Pons (tissue), 1 donor: ENCODE data around the gene SLC35B2.

Experiments used
- DNase-seq: peaks from one replicate; pipeline ENCODE4 v3.0.0-alpha.2; 2016; ENCODE audit warnings: low spot score

SLC35B2 gene

GRCh38 chr6:44267252-44267651 is 9.9 kb upstream of the SLC35B2 start:
- DNase-seq: no peak

DNA sequence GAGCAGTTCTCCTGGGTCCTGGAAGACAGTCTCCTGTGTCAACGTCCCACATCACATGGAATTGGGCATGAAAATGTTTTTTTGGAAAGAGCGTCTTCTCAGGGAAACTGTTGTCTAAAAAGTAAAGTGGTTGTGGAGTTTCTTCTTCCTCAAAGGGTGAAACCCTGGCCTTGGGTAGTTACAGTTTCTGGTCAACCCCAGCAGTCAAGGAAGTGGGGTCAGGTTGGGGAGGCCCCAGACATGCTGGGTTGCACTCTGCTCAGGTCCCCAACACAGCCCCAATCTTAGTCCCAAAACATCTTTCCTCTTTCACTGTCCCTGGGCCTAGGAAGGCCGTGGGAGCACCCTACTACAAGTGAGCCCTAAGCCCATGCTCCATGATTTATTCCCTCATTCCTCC is 9.0 kb upstream of the SLC35B2 start:
- DNase-seq: no peak

- DNase-seq: no peak
Observed at GRCh38 chr6:44265722-44266233, 8.4 kb upstream of the SLC35B2 start.

DNA sequence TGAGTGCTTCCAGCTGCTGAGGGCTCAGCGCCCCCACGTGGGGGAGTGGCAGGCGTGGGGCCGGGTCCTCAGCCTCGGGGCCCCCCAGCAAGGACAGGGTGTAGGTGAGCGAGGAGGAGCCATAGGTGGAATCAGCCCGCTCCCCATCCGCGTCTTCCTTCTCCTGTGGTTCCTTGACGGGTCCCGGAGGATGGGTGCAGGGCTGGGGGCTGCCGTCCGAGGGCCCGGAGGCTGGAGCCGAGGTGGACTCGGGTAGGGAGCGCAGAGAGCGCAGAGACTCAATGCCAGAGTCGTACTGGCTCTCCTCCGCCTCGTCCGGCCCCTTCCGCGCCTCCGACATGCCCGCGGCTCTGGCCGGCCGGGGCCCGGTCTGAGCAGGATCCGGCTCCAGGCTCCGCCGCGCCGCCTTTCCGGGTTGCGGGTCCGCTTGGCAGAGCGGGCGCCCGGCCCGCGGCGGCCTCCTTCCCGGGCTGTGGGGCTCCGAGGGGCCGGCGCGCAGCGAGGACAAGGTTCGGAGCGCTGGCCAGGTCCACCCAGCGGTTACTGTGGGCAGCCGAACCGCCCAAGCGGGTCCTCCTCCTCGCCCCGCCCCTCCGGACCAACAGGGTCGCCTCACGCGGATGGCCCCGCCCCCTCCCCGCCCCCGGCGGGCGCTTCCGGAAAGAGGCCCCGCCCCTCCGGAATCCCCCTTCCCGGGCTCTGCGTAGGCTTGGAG is 7.8 kb upstream of the SLC35B2 start, which contains the start of gene NFKBIE:
Gene NFKBIE (minus strand): TSS at position 545 of the 715 bp plus-strand sequence. CDS start 205 bp downstream, at position 340.
- DNase-seq: peak; percentile 87

DNA sequence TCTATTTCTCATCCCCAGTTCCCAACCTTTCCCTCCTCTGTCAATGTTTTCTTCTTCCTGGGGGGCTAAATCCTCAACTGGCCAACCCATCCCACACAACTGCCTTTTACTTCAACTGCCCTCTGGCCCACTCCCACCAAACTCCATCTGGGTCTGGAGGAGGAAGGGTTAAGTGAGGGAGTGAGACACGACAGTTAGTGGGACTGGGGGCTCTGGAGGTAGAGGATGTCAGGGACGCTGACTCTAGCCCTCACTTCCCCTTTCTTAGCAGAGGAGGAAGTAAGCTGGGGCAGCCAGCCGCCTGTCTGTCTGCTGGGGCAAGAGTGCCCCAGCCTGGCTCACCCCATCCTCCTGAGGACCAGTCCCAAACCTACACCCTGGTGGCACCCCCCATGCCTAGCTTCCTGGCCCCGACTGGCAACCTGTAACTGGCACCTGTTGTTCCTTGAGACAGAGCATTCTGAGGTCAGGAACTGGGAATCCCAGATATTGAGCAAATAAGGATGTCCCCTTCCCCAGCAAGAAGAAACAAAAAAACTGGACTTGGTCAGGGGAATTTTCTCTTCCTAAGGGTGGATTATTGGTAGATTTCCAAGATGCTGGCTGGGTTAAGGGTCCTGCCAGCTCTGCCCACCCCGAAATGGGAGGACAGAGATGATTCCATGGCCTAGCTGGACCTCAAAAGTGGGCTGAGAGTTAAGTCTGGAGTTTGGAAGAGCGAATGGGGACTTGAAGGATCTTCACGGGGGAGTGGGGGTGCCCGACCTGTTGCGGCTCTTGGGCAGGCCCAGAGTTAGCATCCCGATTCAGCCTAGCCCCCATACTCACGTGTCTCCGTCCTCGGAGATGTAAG is 7.1 kb upstream of the SLC35B2 start:
- peak; percentile 60 for DNase-seq

DNA sequence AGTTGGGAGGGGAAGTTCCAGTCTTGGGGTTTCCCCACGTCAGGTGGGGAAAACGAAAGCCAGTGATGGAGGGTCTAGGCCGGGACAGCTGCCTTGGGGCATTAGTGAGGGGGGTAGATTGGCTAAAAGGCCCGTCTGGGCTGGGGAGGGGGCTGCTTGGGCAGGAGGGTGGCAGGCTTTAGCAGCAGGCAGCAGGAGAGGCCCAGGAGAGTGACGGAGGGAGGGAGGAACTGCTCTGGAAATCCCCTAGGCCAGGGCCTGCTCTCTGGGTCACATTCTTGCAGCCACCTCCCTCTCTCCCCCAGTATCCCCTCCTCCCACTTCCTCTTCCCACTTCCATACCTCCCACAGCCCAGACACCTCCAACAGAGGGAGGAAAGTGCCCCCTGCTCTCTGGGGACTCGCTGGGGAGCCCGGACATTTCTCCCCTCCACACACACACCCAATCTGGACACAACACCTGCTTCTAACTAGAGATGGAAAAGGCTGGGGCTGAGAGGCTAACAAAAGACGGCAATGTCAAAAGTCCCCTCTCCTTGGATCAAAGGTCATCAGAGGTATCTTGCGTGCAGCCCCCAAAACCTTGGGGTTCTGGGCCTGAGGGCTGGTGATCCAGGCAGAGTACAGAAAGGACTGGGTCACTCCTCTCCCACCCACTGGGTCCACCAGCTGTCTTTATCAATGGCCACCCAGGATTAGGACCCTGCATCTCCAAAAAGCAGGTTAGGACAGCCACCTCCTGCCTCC is 6.2 kb upstream of the SLC35B2 start:
- DNase-seq: no peak

DNA sequence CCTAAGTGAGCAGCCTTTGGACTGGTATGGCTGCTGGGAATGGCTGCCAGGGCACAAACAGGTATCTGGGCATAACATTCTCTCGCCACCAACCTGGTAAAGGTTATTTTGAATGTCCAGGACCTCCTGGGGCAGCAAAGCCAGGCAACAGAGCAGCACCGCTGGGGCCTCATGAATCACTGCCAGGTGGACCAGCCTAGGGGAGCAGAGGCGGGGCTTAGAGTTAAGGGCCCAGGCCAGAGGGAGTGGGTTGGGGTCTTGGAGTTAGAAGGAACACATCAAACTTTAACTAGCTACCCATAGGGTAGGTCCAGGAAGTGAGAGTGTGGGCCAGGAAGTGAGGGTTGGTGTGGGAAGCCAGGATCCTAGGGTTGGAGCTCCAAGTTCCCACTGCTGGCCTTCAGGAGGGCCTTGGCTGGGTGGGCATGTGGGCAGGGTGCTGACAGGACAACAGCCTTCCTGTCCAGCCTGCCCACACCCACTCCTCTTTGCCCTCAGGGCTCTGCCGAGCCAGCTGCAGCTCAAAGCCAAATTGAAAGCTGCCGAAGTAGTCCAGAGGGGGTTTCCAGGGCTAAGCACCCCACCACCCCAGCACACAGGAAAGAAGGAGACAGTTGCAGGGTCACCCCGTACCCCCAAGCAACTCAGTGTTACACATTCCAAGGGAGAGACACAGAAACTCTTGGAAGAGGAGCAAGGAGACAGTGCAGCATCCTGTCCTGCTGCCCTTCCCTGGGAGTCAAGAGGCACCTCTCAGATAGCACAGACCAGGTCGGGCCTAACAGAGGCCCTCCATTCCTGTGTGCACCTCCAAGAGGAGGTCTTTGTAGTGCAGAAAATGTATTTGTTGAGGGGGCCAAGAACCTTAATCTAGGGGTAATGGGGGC is 5.4 kb upstream of the SLC35B2 start:
- DNase-seq: no peak

GRCh38 chr6:44261581-44261980 is 4.3 kb upstream of the SLC35B2 start:
- DNase-seq: no peak

GRCh38 chr6:44260451-44261297 is 3.3 kb upstream of the SLC35B2 start:
- DNase-seq: no peak

DNA sequence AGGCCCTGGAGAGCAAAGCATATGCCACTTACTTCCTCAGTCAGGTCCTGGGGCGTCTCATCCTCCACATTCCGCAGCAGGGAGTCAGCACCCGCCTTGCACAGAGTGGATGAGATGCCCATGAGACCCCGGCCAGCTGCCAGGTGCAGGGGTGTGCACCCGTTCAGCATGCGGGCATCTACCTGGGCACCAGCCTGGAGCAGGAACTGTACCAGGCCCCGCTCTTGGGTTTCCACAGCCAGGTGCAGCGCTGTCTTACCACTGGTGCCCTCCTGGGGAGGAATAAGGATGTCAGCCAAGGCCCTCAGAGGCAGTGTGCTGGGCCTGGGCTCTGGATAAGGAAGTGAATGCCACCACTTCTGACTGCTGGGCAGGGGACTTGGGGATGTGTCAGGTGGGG is 2.7 kb upstream of the SLC35B2 start:
- no peak for DNase-seq

GRCh38 chr6:44258921-44259320 is 1.6 kb upstream of the SLC35B2 start:
- DNase-seq: no peak

DNA sequence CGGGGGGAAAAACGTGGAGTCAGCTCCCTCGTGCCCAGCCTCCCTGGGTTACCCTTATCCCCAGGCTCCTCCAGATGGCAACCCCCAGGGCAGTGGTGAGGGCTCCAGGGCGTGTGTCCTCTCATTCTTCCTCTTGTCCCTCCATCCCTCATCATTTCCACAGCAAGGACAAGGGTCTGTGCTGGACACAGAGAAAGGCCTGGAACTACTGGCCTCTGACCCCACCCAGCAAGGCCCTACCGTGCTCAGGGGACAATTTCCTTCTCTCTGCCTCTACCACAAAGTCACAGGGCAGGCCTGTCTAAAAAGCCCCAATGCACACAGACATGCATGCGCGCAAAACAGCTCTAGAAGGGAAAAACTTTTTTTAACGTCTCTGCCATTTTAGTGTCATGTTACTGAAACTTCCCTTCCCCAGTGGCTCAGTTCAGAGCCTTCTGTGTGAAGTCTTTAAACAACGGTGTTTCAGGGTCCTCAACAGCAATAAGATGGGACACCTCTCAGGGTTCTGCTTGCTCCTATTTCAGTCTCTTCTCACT is 1.1 kb upstream of the SLC35B2 start:
- DNase-seq: no peak

GRCh38 chr6:44257753-44258324 is 511 bp upstream of the SLC35B2 start:
- DNase-seq: peak; percentile 24

GRCh38 chr6:44256775-44257024 is 628 bp downstream of the SLC35B2 start:
- no peak for DNase-seq

GRCh38 chr6:44255871-44256774 is 1.2 kb downstream of the SLC35B2 start:
- no peak for DNase-seq

GRCh38 chr6:44255105-44255808 is 2.1 kb downstream of the SLC35B2 start:
- DNase-seq: no peak

DNA sequence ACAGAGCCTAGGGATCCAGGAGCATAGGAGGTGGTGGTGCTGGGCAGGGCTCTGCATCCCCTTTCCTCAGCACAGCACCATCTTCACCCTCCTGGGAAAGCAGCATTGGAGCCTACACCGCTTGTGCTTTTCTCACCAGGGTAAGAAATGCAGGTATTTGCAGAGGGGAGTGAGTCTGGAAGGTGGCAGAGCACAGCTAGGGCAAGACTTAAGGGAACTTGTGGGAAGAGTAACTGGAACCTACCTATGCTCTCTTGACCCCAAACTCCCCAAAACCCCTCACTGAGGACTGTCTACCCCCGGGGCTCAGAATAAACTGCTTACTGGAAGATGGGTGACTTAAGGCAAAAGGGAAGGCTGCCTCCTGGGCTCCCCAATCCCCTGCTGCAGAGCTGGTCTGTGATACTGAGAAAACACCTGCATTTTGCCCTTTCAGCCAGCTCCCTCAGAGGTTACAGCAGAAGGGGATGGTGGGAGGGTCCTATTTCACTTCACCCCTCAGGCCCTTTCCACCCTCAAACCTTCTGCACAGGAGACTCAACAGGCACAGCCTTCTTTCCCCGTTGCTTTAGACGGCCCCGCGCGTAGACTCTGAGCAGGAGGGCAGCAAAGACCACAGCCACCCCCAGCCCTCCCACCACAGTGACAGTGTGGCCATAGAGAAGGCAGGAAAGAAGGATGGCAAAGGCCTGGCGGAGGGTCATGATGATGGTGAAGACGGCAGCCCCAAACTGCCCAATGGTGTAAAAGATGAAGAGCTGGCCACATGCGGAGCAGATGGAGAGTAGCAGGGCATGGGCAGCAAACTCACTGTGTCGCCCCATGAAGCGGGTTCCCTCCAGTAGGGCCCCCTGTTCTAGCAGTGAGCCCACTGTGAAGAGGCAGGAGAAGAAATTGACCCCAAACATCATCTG is 2.9 kb downstream of the SLC35B2 start:
- DNase-seq: peak; percentile 37
